CD4-positive, alpha-beta T cell (primary cell): Measurements from ENCODE around the gene BICRA. TPM values are rescaled to one million over a fixed set of nuclear protein-coding genes. Genes with fewer than 3 reads are reported as not detected.
"Not testable (repeated sequence)": the region's sequence is repeated elsewhere in the genome, so short reads cannot be mapped to it uniquely, and the experiment has no call there.

Experiments
- ATAC-seq: fragments of 200-7000 bp; cut with Tn5 transposase; one replicate; pipeline ENCODE4 v1.10.0; 2022; ENCODE audit warnings: mild to moderate bottlenecking; ENCODE audit not compliant: poor library complexity
- CTCF ChIA-PET: fragments of 350-600 bp; sonication (Branson Sonifier 250); formaldehyde crosslinking; loops from one replicate; lab custom pipeline; 2021; ENCODE audit warnings: antibody characterized with exemption, inconsistent platforms; lab: Charles Lee
- POLR2A ChIA-PET: fragments of 350-600 bp; sonication (Branson Sonifier 250); formaldehyde crosslinking; loops from one replicate; lab custom pipeline; 2021; ENCODE audit warnings: antibody characterized with exemption, inconsistent platforms; lab: Charles Lee
- DNase-seq, 14 experiments: peaks; one replicate each; pipeline ENCODE4 v3.0.0-alpha.2; 2013 to 2020; ENCODE audit warnings: mixed read lengths in 2 of 14
- H3K27ac ChIP-seq, 2 donors: one replicate each; pipeline versions ENCODE4 v1.5.1 to v1.7.0; 2013; ENCODE audit warnings: low read length in 2 of 2, low read depth in 1 of 2, mild to moderate bottlenecking in 1 of 2
- H3K27me3 ChIP-seq, 2 experiments: 1 replicate in 1 of 2; 2 replicates in 1 of 2; pipeline versions ENCODE4 v1.6.1 to v1.7.0; 2013; ENCODE audit warnings: low read length in 2 of 2, control low read depth in 1 of 2, mild to moderate bottlenecking in 1 of 2, moderate library complexity in 1 of 2; ENCODE audit not compliant: insufficient read depth in 2 of 2, control insufficient read depth in 1 of 2
- H3K36me3 ChIP-seq: one replicate; pipeline ENCODE4 v1.6.1; 2013; ENCODE audit warnings: low read length, control low read depth; ENCODE audit not compliant: insufficient read depth
- H3K4me1 ChIP-seq: one replicate; pipeline ENCODE4 v1.6.1; 2013; ENCODE audit warnings: low read length, control low read depth; ENCODE audit not compliant: insufficient read depth
- H3K4me3 ChIP-seq: one replicate; pipeline ENCODE4 v1.5.1; 2013; ENCODE audit warnings: mild to moderate bottlenecking, low read length, moderate library complexity
- H3K9me3 ChIP-seq, 2 experiments: 1 replicate in 1 of 2; 2 replicates in 1 of 2; pipeline versions ENCODE4 v1.6.1 to v1.7.0; 2013; ENCODE audit warnings: low read length in 2 of 2, mild to moderate bottlenecking in 2 of 2, control low read depth in 1 of 2, moderate library complexity in 1 of 2; ENCODE audit not compliant: control insufficient read depth in 1 of 2, insufficient read depth in 1 of 2
- H3K27ac Mint-ChIP-seq: one replicate; pipeline ENCODE4 v1.8.0; 2020; ENCODE audit warnings: mixed read lengths
- H3K27me3 Mint-ChIP-seq: one replicate; pipeline ENCODE4 v1.8.0; 2021; ENCODE audit warnings: mixed read lengths
- H3K36me3 Mint-ChIP-seq: one replicate; pipeline ENCODE4 v1.8.0; 2021; ENCODE audit warnings: low read depth, mixed read lengths
- H3K4me1 Mint-ChIP-seq: one replicate; pipeline ENCODE4 v1.8.0; 2021; ENCODE audit warnings: low read depth, mixed read lengths
- H3K4me3 Mint-ChIP-seq: one replicate; pipeline ENCODE4 v1.8.0; 2020; ENCODE audit warnings: mild to moderate bottlenecking, mixed read lengths
- H3K9me3 Mint-ChIP-seq: one replicate; pipeline ENCODE4 v1.8.0; 2020; ENCODE audit warnings: mixed read lengths
- CTCF ChIP-seq: fragments of 200-600 bp; IDR thresholded peaks from one replicate; pipeline ENCODE4 v1.8.0; 2022; ENCODE audit warnings: antibody characterized with exemption, mild to moderate bottlenecking
- intact Hi-C, 2 experiments: fragments of 100-400 bp; cut with DNase I in 1 of 2; cut with micrococcal nuclease in 1 of 2; formaldehyde crosslinking; loops; one replicate each; pipeline versions ENCODE4 v1.15.1 to v1.9.0; 2023 to 2025; cut with DNase I, micrococcal nuclease
- total RNA-seq, 174 experiments: library from RNA in 2 of 174; stranded (reverse) in 2 of 174; gene quantifications; one replicate each; pipeline ENCODE4 v1.2.3 and lab custom pipeline; 2021 to 2026

Gene BICRA
- total RNA-seq, 2 experiments from 2014 or later = 21.2 to 22.0 TPM

GRCh38 chr19:47726467-47726866 is 117.5 kb downstream of the BICRA start:
- DNase-seq (no peak), ATAC-seq (no peak)
- H3K4me3 Mint-ChIP-seq = no peak overlapping the region
- intact Hi-C loops = no loop called here
- peaks cover 0 to 15% of the 10 kb centered on the region in 2 experiments for H3K9me3 ChIP-seq
- H3K36me3 ChIP-seq = no peaks in the 10 kb centered on the region
- H3K4me1 Mint-ChIP-seq = peaks cover 17% of the 10 kb centered on the region
- H3K36me3 Mint-ChIP-seq = no peaks in the 10 kb centered on the region
- H3K27me3 Mint-ChIP-seq = peaks cover 32% of the 10 kb centered on the region
- no peak overlapping the region for H3K4me3 ChIP-seq
- H3K4me1 ChIP-seq = peaks cover 14% of the 10 kb centered on the region
- H3K27ac ChIP-seq = no peak overlapping the region
- CTCF ChIA-PET = interaction anchor here (1.1 kb wide), 1 partner anchor 14 kb away, joined by 3 read pairs; the partner anchor contains the start of gene EHD2
- POLR2A ChIA-PET = no interaction called here
- no peak for TF ChIP-seq CTCF
- no peaks in the 10 kb centered on the region for H3K9me3 Mint-ChIP-seq
- H3K27ac Mint-ChIP-seq = no peak overlapping the region
- H3K27me3 ChIP-seq = peaks cover 21 to 27% of the 10 kb centered on the region in 2 experiments

- Histone ChIP-seq H3K27me3 (peaks cover 21% of the 10 kb centered on the region in 2 experiments), H3K9me3 (peaks cover 0 to 12% of the 10 kb centered on the region in 2 experiments), H3K4me1 (peaks cover 14% of the 10 kb centered on the region)
- CTCF ChIA-PET, intact Hi-C loops, H3K27ac Mint-ChIP-seq, H3K4me3 ChIP-seq, H3K36me3 ChIP-seq, H3K9me3 Mint-ChIP-seq, DNase-seq, POLR2A ChIA-PET, H3K4me3 Mint-ChIP-seq, H3K36me3 Mint-ChIP-seq, ATAC-seq, H3K27ac ChIP-seq: not testable (repeated sequence)
- Mint-ChIP-seq H3K27me3 (peaks cover 31% of the 10 kb centered on the region), H3K4me1 (peaks cover 17% of the 10 kb centered on the region)
These were observed 119.4 kb downstream of the BICRA start for GRCh38 chr19:47728295-47728694.

- ATAC-seq = peak; percentile 59
- no peak overlapping the region for H3K27ac ChIP-seq
- Mint-ChIP-seq H3K36me3 (no peaks in the 10 kb centered on the region), H3K4me1 (peaks cover 17% of the 10 kb centered on the region), H3K4me3 (peak overlapping the region; percentile 17), H3K27ac (no peak overlapping the region), H3K9me3 (no peaks in the 10 kb centered on the region), H3K27me3 (peaks cover 31% of the 10 kb centered on the region)
- TF ChIP-seq CTCF = no peak
- ChIA-PET POLR2A (no interaction called here), CTCF (no interaction called here)
- intact Hi-C loops = no loop called here
- peaks cover 0 to 12% of the 10 kb centered on the region in 2 experiments for H3K9me3 ChIP-seq
- H3K4me3 ChIP-seq = peak overlapping the region; percentile 40
- peaks cover 19 to 21% of the 10 kb centered on the region in 2 experiments for H3K27me3 ChIP-seq
- H3K36me3 ChIP-seq = no peaks in the 10 kb centered on the region
- DNase-seq = peak in 2 of 14 experiments; percentile 32 to 40
- H3K4me1 ChIP-seq = peaks cover 14% of the 10 kb centered on the region
These were observed 120.5 kb downstream of the BICRA start for GRCh38 chr19:47729468-47729798.
